BE2C (cell line): ENCODE data around the gene C1orf159.

Experiments
- DNase-seq: peaks from one replicate; pipeline ENCODE4 v3.0.0-alpha.2; 2020
- H3K27me3 ChIP-seq: fragments of 250-450 bp; sonication (Bioruptor Pico); 2 replicates; pipeline ENCODE4 v1.5.1; 2020; ENCODE audit warnings: mild to moderate bottlenecking
- H3K36me3 ChIP-seq: fragments of 250-450 bp; sonication (Bioruptor Pico); 2 replicates; pipeline ENCODE4 v1.5.1; 2020; ENCODE audit warnings: mild to moderate bottlenecking
- H3K4me1 ChIP-seq: fragments of 250-450 bp; sonication (Bioruptor Pico); 2 replicates; pipeline ENCODE4 v1.5.1; 2020
- H3K4me3 ChIP-seq: 2 replicates; pipeline ENCODE4 v1.5.1; 2011; ENCODE audit warnings: low read depth, low read length
- H3K9me3 ChIP-seq: fragments of 250-450 bp; sonication (Bioruptor Pico); 2 replicates; pipeline ENCODE4 v1.5.1; 2020
- CTCF ChIP-seq: IDR thresholded peaks from 2 replicates; pipeline ENCODE4 v1.5.1; 2012; ENCODE audit warnings: mild to moderate bottlenecking, low read depth, low read length

The C1orf159 gene

GRCh38 chr1:1069711-1070676 is 45.9 kb downstream of the C1orf159 start:
- Histone ChIP-seq H3K4me1 (no peaks in the 10 kb centered on the region), H3K4me3 (peak overlapping the region; percentile 60), H3K9me3 (no peaks in the 10 kb centered on the region), H3K27me3 (peaks cover 2% of the 10 kb centered on the region; the same call in 1 of the 2 replicates), H3K36me3 (no peaks in the 10 kb centered on the region)
- TF ChIP-seq CTCF = no peak
- no peak for DNase-seq

GRCh38 chr1:1069056-1069710 is 46.7 kb downstream of the C1orf159 start:
- TF ChIP-seq CTCF = no peak
- peaks cover 6% of the 10 kb centered on the region; the same call in 1 of the 2 replicates for H3K27me3 ChIP-seq

GRCh38 chr1:1068517-1069055 is 47.3 kb downstream of the C1orf159 start:
- Histone ChIP-seq H3K9me3 (no peaks in the 10 kb centered on the region), H3K27me3 (peaks cover 10% of the 10 kb centered on the region), H3K36me3 (no peaks in the 10 kb centered on the region), H3K4me3 (no peak overlapping the region), H3K4me1 (no peaks in the 10 kb centered on the region)
- no peak for DNase-seq
- no peak for TF ChIP-seq CTCF

More at GRCh38 chr1:1069056-1069710, 46.7 kb downstream of the C1orf159 start:
- peak; percentile 85 for DNase-seq
- H3K36me3 ChIP-seq = no peaks in the 10 kb centered on the region
- H3K9me3 ChIP-seq = no peaks in the 10 kb centered on the region
- no peaks in the 10 kb centered on the region for H3K4me1 ChIP-seq
- peak overlapping the region; percentile 60 for H3K4me3 ChIP-seq

GRCh38 chr1:1067860-1068516 is 47.9 kb downstream of the C1orf159 start:
- Histone ChIP-seq H3K4me3 (no peak overlapping the region), H3K36me3 (no peaks in the 10 kb centered on the region), H3K9me3 (no peaks in the 10 kb centered on the region), H3K4me1 (no peaks in the 10 kb centered on the region), H3K27me3 (peaks cover 16% of the 10 kb centered on the region)
- DNase-seq = no peak
- TF ChIP-seq CTCF = no peak

GRCh38 chr1:1067284-1067859 is 48.5 kb downstream of the C1orf159 start:
- peaks cover 21% of the 10 kb centered on the region for H3K27me3 ChIP-seq
- H3K4me1 ChIP-seq = no peaks in the 10 kb centered on the region
- TF ChIP-seq CTCF = no peak

More at GRCh38 chr1:1067284-1067859, 48.5 kb downstream of the C1orf159 start:
- Histone ChIP-seq H3K9me3 (no peaks in the 10 kb centered on the region), H3K4me3 (no peak overlapping the region), H3K36me3 (no peaks in the 10 kb centered on the region)
- DNase-seq = no peak
